ENCODE measurements around the gene CHN2. TPM values are rescaled to one million over a fixed set of nuclear protein-coding genes. Genes with fewer than 3 reads are reported as not detected.
A peak's percentile ranks its signal among the peaks of the same experiment; 100 is the strongest.

Gene CHN2
- total RNA-seq, 1 experiment from 2014 or later, result 5.0 TPM

DNA sequence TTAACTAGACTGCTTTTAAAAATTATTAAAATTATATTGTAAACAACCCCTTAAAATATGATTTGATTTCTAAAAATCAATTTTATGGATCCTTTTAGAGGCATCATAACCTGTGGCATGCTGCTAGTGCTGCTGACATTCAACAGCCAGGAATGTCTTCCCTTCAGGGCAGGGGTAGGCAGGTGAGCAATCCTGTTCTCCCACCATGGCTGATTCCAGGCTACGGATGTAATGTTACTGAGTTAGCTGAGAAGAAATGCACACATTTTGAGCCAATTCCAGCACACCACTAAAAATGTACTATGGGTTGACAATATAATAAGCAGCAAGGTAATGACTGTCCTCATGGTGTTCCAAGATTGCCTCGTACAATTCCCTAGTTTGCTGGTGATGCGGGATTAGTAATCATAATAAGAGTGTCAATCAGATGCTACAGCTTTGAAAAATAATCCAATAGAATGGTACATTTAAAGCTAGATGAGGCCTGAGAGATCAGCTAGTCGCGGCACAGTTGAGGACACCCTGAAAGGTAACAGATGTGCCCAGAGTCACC, 260.4 kb downstream of the CHN2 start:
- H3K36me3 Mint-ChIP-seq, result no peaks in the 10 kb centered on the region
- no peak overlapping the region for H3K27ac Mint-ChIP-seq
- ChIA-PET CTCF (no interaction called here), POLR2A (no interaction called here)
- no peak overlapping the region for H3K4me3 Mint-ChIP-seq
- H3K4me1 Mint-ChIP-seq, result peaks cover 25% of the 10 kb centered on the region
- H3K27me3 Mint-ChIP-seq (ENCODE audit: low read depth), result no peaks in the 10 kb centered on the region
- DNase-seq (ENCODE audit: low spot score) (no peak), ATAC-seq (no peak)
- no peak for TF ChIP-seq RELA (CRISPR knock-in tag; IDR thresholded peaks at IDR 0.05; ENCODE audit: borderline replicate concordance)
- TF ChIP-seq ESRRA (CRISPR knock-in tag; IDR thresholded peaks at IDR 0.05; ENCODE audit: borderline replicate concordance), result no peak
- no peak for TF ChIP-seq ZNF121 (CRISPR knock-in tag; IDR thresholded peaks at IDR 0.05)
- no peak for TF ChIP-seq ZNF317 (CRISPR knock-in tag; IDR thresholded peaks at IDR 0.05; ENCODE audit: borderline replicate concordance, low read depth)
- TF ChIP-seq FOXJ3 (CRISPR knock-in tag; IDR thresholded peaks at IDR 0.05; ENCODE audit: borderline replicate concordance), result no peak
- TF ChIP-seq GRHL2 (CRISPR knock-in tag; IDR thresholded peaks at IDR 0.05; ENCODE audit: insufficient replicate concordance, severe bottlenecking), result no peak
- TF ChIP-seq, protein P1, sequence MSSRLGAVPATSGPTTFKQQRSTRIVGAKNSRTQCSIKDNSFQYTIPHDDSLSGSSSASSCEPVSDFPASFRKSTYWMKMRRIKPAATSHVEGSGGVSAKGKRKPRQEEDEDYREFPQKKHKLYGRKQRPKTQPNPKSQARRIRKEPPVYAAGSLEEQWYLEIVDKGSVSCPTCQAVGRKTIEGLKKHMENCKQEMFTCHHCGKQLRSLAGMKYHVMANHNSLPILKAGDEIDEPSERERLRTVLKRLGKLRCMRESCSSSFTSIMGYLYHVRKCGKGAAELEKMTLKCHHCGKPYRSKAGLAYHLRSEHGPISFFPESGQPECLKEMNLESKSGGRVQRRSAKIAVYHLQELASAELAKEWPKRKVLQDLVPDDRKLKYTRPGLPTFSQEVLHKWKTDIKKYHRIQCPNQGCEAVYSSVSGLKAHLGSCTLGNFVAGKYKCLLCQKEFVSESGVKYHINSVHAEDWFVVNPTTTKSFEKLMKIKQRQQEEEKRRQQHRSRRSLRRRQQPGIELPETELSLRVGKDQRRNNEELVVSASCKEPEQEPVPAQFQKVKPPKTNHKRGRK (CRISPR knock-in tag; IDR thresholded peaks at IDR 0.05; ENCODE audit: borderline replicate concordance), result no peak
- TF ChIP-seq CREM (CRISPR knock-in tag; IDR thresholded peaks at IDR 0.05), result no peak
- TF ChIP-seq, protein P2, sequence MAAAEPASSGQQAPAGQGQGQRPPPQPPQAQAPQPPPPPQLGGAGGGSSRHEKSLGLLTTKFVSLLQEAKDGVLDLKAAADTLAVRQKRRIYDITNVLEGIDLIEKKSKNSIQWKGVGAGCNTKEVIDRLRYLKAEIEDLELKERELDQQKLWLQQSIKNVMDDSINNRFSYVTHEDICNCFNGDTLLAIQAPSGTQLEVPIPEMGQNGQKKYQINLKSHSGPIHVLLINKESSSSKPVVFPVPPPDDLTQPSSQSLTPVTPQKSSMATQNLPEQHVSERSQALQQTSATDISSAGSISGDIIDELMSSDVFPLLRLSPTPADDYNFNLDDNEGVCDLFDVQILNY (CRISPR knock-in tag; IDR thresholded peaks at IDR 0.05), result no peak
- no peak for TF ChIP-seq TCF7 (CRISPR knock-in tag; IDR thresholded peaks at IDR 0.05; ENCODE audit: low read depth)
- TF ChIP-seq, protein P3, sequence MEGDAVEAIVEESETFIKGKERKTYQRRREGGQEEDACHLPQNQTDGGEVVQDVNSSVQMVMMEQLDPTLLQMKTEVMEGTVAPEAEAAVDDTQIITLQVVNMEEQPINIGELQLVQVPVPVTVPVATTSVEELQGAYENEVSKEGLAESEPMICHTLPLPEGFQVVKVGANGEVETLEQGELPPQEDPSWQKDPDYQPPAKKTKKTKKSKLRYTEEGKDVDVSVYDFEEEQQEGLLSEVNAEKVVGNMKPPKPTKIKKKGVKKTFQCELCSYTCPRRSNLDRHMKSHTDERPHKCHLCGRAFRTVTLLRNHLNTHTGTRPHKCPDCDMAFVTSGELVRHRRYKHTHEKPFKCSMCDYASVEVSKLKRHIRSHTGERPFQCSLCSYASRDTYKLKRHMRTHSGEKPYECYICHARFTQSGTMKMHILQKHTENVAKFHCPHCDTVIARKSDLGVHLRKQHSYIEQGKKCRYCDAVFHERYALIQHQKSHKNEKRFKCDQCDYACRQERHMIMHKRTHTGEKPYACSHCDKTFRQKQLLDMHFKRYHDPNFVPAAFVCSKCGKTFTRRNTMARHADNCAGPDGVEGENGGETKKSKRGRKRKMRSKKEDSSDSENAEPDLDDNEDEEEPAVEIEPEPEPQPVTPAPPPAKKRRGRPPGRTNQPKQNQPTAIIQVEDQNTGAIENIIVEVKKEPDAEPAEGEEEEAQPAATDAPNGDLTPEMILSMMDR (IDR thresholded peaks at IDR 0.05), result no peak
- TF ChIP-seq, protein P4, sequence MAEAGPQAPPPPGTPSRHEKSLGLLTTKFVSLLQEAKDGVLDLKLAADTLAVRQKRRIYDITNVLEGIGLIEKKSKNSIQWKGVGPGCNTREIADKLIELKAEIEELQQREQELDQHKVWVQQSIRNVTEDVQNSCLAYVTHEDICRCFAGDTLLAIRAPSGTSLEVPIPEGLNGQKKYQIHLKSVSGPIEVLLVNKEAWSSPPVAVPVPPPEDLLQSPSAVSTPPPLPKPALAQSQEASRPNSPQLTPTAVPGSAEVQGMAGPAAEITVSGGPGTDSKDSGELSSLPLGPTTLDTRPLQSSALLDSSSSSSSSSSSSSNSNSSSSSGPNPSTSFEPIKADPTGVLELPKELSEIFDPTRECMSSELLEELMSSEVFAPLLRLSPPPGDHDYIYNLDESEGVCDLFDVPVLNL (CRISPR knock-in tag; IDR thresholded peaks at IDR 0.05; ENCODE audit: borderline replicate concordance, low read depth), result no peak
- TF ChIP-seq, protein P5, sequence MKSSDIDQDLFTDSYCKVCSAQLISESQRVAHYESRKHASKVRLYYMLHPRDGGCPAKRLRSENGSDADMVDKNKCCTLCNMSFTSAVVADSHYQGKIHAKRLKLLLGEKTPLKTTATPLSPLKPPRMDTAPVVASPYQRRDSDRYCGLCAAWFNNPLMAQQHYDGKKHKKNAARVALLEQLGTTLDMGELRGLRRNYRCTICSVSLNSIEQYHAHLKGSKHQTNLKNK (CRISPR knock-in tag; IDR thresholded peaks at IDR 0.05), result no peak
- no peak for TF ChIP-seq ZNF138 (CRISPR knock-in tag; conservative IDR thresholded peaks at IDR 0.05)
- TF ChIP-seq HMGA2 (CRISPR knock-in tag; IDR thresholded peaks at IDR 0.05), result no peak
- TF ChIP-seq MXD4 (CRISPR knock-in tag; IDR thresholded peaks at IDR 0.05; ENCODE audit: borderline replicate concordance), result no peak
- no peak for TF ChIP-seq ELF4 (CRISPR knock-in tag; IDR thresholded peaks at IDR 0.05; ENCODE audit: low read depth)
- TF ChIP-seq NFE2L1 (CRISPR knock-in tag; IDR thresholded peaks at IDR 0.05), result no peak
- TF ChIP-seq KAT7 (CRISPR knock-in tag; IDR thresholded peaks at IDR 0.05; ENCODE audit: borderline replicate concordance), result no peak
- TF ChIP-seq TEAD1 (CRISPR knock-in tag; IDR thresholded peaks at IDR 0.05), result no peak
- H3K9me3 Mint-ChIP-seq, result no peaks in the 10 kb centered on the region

DNA sequence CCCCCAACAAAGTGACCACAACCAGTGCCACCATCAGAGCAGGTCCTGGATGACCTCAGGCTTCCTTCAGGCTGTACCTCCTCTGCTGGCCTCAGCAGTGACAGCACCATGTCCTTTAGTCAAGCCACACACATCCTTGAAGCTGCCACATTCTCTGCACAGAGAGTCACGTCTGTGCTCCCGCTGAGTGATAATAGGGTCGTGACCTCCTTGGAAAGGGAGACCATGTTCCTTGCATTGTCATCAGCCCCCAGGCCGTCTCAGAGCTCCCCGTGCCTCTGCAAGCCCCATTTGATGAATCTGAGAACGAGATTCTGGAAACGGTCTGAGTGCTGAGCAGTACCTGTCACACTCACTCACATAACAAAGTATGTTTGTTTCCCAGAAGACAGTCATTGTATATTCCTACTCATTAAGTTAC, 262.6 kb downstream of the CHN2 start:
- POLR2A ChIA-PET, result no interaction called here
- Mint-ChIP-seq H3K9me3 (no peaks in the 10 kb centered on the region), H3K4me1 (peaks cover 25% of the 10 kb centered on the region), H3K27me3 (ENCODE audit: low read depth) (no peaks in the 10 kb centered on the region), H3K36me3 (no peaks in the 10 kb centered on the region), H3K27ac (no peak overlapping the region), H3K4me3 (no peak overlapping the region)
- no peak for DNase-seq (ENCODE audit: low spot score)
- peak; percentile 52 for ATAC-seq
- CTCF ChIA-PET, result no interaction called here
- no peak for TF ChIP-seq NFYB (CRISPR knock-in tag; conservative IDR thresholded peaks at IDR 0.05; ENCODE audit: low read depth)
- TF ChIP-seq, protein P6, sequence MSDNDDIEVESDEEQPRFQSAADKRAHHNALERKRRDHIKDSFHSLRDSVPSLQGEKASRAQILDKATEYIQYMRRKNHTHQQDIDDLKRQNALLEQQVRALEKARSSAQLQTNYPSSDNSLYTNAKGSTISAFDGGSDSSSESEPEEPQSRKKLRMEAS (CRISPR knock-in tag; IDR thresholded peaks at IDR 0.05), result no peak
- TF ChIP-seq, protein P7, sequence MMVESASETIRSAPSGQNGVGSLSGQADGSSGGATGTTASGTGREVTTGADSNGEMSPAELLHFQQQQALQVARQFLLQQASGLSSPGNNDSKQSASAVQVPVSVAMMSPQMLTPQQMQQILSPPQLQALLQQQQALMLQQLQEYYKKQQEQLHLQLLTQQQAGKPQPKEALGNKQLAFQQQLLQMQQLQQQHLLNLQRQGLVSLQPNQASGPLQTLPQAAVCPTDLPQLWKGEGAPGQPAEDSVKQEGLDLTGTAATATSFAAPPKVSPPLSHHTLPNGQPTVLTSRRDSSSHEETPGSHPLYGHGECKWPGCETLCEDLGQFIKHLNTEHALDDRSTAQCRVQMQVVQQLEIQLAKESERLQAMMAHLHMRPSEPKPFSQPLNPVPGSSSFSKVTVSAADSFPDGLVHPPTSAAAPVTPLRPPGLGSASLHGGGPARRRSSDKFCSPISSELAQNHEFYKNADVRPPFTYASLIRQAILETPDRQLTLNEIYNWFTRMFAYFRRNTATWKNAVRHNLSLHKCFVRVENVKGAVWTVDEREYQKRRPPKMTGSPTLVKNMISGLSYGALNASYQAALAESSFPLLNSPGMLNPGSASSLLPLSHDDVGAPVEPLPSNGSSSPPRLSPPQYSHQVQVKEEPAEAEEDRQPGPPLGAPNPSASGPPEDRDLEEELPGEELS (CRISPR knock-in tag; IDR thresholded peaks at IDR 0.05), result no peak
- TF ChIP-seq, protein P8, sequence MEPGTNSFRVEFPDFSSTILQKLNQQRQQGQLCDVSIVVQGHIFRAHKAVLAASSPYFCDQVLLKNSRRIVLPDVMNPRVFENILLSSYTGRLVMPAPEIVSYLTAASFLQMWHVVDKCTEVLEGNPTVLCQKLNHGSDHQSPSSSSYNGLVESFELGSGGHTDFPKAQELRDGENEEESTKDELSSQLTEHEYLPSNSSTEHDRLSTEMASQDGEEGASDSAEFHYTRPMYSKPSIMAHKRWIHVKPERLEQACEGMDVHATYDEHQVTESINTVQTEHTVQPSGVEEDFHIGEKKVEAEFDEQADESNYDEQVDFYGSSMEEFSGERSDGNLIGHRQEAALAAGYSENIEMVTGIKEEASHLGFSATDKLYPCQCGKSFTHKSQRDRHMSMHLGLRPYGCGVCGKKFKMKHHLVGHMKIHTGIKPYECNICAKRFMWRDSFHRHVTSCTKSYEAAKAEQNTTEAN (CRISPR knock-in tag; IDR thresholded peaks at IDR 0.05), result no peak

All from WTC11 (cell line).